ENCODE results near the gene INTS2.
"Not testable (repeated sequence)": the region's sequence is repeated elsewhere in the genome, so short reads cannot be mapped to it uniquely, and the experiment has no call there.

Gene INTS2

DNA sequence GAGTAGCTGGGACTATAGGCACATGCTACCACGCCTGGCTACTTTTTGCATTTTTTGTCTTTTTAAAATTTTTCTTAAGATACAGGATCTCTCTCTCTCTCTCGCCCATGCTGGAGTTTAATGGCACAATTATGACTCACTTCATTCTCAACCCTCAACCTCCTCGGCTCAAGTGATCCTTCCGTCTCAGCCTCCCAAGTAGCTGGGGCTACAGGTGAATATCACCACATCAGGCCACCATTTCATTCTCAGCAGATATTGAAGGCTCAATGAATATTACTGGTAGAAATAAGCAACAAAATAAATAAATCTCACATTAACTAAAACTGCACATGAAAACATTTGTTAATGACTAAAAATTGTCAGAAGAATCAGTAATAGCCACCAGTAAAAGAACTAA is 106.1 kb downstream of the INTS2 start:
- no peak for DNase-seq (ENCODE audit: low read depth, low spot score)

DNA sequence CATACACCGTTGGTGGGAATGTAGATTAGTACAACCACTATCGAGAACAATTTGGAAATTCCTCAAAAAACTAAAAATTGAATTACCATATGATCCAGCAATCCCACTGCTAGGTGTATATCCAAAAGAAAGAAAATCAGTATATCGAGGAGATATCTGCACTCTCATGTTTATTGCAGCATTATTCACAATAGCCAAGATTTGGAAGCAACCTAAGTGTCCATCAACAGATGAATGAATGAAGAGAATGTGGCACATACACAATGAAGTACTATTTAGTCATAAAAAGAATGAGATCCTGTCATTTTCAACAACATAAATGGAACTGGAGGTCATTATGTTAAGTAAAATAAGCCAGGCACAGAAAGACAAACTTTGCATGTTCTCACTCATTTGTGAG is 108.5 kb downstream of the INTS2 start:
- not testable (repeated sequence) for DNase-seq (ENCODE audit: low read depth, low spot score)

DNA sequence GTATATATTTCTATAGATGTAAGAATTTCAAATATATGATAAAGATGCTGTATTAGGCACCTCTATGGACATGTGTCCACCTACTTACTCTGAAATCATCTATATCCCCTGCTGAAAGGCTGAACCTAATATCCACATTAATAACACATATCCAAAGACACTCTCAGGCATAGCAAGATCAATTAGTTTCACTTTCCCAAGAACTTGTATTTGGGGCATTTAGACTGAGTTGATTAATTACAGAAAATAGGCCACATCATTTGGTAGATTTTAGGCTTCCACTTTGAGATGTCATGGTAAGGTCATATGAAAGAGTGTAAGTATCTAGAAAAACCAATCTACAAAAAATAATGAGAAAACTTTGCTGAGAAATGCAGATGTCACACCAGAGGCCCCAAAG is 109.6 kb downstream of the INTS2 start:
- no peak for DNase-seq (ENCODE audit: low read depth, low spot score)

DNA sequence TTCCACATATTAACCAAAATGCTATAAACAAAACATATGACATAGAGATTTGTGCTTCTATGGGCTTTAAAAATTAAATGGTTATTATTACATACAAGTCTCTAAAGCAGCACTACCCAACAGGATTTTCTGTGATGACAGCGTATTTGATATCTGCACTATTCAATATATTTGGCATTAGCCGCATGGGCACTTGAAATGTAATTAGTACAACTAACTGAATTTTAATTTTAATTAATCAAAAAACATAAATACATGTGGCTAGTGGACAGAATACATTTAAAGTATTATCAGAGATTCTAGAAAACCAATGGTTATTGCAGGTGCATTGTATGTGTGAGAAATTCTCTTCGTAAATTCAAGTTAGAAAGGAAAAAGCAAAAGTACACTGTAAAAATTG is 110.3 kb downstream of the INTS2 start:
- DNase-seq (ENCODE audit: low read depth, low spot score) = no peak

GRCh38 chr17:61816538-61816937 is 111.2 kb downstream of the INTS2 start:
- no peak for DNase-seq (ENCODE audit: low read depth, low spot score)

DNA sequence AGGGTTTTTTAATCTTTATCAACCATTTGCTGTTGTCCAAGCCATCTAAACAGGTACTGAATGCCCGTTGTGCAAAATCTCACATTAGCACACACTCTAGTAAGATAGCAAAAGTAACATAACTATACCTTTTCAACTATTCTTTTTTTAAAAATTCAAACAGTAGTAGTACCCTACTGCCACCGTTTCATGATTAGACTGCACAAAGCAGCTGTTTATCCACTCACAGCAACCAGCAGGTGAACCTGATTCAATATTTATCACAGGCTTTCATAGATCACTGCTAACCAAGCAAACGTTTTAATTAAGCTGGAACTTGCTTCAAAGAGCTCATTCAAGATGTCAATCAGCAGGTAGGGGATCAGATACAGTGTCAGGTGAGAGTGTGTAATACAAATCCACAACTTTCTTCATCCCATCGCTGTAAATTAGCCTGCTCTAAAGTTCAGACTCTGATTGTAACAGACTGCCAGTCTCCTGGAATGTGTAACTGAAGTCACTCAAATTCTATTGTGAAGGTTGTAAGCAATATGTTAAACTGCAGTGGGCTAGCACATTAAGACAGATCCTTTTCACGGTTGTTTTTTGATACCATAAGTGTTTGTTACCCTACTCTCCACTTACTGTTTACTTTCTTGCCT is 111.8 kb downstream of the INTS2 start:
- DNase-seq (ENCODE audit: low read depth, low spot score) = no peak

Data from iPS DF 19.7 (cell line).